ENCODE data around the gene STPG1.

The STPG1 gene

GRCh38 chr1:24348196-24348595 is 65.4 kb downstream of the STPG1 start:
- TF ChIP-seq TAF1 (IDR thresholded peaks at IDR 0.05; ENCODE audit: borderline replicate concordance, insufficient read depth, low read length) (no peak), SIN3A (IDR thresholded peaks at IDR 0.05; ENCODE audit: borderline replicate concordance, insufficient read depth, low read length) (no peak), REST (IDR thresholded peaks at IDR 0.05; ENCODE audit: insufficient read depth in 1 of 2, low read depth in 2 of 2, low read length in 2 of 2) (no peak), FOXP2 (optimal IDR thresholded peaks at IDR 0.05; ENCODE audit: borderline replicate concordance, extremely low read depth, extremely low read length, insufficient read depth) (no peak)

DNA sequence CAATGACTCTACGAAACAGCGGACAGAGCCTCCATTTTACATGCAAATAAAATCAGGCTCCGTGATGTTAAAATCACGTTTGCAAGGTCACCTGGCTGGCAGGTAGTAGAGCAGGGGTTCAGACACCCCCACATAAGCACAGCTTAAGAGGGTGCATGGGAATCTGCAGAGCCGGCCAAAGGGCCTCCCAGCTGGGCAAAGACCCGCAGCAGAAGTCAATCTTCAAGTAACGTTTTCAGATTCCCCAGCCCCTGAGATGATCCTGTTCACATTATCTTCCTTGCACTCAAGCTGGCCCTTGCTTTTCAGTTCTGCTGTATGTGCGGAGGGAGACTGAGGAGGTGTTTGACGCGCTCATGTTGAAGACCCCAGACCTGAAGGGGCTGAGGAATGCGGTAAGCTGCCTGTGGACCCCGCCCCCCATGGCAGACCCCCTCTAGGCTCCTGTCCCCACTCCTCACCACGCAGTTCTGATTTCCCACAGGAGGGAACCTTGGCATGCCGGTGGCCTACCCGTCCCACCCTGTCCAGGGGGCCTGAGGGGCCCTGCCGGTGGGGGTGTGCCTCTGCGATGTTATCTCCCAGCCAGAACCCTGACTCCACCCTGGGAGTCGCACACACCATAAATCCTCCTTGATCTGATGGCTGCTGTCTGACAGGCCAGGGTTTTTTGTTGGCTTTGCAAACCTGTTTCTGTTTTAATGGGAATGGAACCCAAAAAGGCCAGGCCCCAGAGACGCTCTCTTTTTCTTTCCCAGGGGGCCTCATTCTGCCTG is 66.2 kb downstream of the STPG1 start:
- no peak for TF ChIP-seq TAF1 (IDR thresholded peaks at IDR 0.05; ENCODE audit: borderline replicate concordance, insufficient read depth, low read length)
- TF ChIP-seq POLR2AphosphoS5 (IDR thresholded peaks at IDR 0.05; ENCODE audit: low read depth, low read length): no peak
- no peak for TF ChIP-seq REST (IDR thresholded peaks at IDR 0.05; ENCODE audit: insufficient read depth in 1 of 2, low read depth in 2 of 2, low read length in 2 of 2)
- no peak for TF ChIP-seq FOXP2 (optimal IDR thresholded peaks at IDR 0.05; ENCODE audit: borderline replicate concordance, extremely low read depth, extremely low read length, insufficient read depth)
- TF ChIP-seq SIN3A (IDR thresholded peaks at IDR 0.05; ENCODE audit: borderline replicate concordance, insufficient read depth, low read length): no peak

DNA sequence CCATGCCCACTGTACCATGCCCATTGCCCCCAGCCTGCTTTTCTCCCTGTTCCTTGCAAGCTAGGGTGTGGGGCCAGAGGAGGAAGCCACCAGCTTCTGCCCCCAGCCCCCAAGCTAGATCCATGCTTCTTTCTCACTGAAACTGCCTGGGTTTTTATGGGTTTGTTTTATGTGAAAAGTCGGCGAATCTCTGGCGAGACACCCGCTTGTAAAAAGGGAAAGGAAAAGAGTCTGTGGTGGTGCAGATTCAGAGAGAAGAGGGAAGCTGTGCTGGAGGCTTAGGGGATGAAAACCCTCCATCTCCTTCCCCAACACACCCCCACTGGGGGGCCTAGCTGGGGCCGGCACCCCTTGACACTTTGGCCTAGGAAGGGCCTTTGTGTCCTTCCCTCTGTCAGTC is 68.2 kb downstream of the STPG1 start:
- TF ChIP-seq TAF1 (IDR thresholded peaks at IDR 0.05; ENCODE audit: borderline replicate concordance, insufficient read depth, low read length): no peak
- no peak for TF ChIP-seq POLR2AphosphoS5 (IDR thresholded peaks at IDR 0.05; ENCODE audit: low read depth, low read length)
- no peak for TF ChIP-seq FOXP2 (optimal IDR thresholded peaks at IDR 0.05; ENCODE audit: borderline replicate concordance, extremely low read depth, extremely low read length, insufficient read depth)
- TF ChIP-seq SIN3A (IDR thresholded peaks at IDR 0.05; ENCODE audit: borderline replicate concordance, insufficient read depth, low read length): no peak
- no peak for TF ChIP-seq REST (IDR thresholded peaks at IDR 0.05; ENCODE audit: insufficient read depth in 1 of 2, low read depth in 2 of 2, low read length in 2 of 2)

DNA sequence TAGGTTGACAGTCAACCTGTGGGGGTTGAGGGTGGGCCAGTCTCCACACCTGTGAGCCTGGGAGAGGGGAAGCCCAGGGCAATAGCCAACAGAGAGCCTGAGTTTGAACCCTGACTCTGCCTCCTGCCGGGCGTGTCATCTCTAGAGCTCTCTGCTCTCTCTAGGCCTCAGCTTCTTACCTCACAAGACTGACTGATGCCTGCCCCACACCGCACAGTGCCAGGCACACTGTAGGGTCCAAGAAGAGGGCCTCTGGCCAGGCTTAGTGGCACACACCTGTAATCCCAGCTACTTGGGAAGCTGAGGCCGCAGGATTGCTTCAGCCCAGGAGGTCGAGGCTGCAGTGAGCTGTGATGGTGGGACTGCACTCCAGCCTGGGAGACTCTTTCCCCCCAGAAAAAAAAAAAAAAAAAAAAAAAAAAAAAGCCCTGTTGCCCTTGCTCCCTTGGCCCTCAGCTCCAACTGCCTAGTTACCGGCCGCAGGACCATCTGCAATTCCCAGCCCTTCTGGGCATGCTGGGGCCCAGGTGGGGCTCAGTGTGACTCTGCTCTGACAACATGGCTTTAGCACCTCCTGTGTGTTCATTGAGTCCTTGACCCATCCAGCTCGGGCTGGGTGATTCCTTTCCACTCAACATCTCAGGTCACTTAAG is 69.4 kb downstream of the STPG1 start:
- TF ChIP-seq POLR2AphosphoS5 (IDR thresholded peaks at IDR 0.05; ENCODE audit: low read depth, low read length) (no peak), TAF1 (IDR thresholded peaks at IDR 0.05; ENCODE audit: borderline replicate concordance, insufficient read depth, low read length) (no peak), SIN3A (IDR thresholded peaks at IDR 0.05; ENCODE audit: borderline replicate concordance, insufficient read depth, low read length) (no peak), REST (IDR thresholded peaks at IDR 0.05; ENCODE audit: insufficient read depth in 1 of 2, low read depth in 2 of 2, low read length in 2 of 2) (no peak), FOXP2 (optimal IDR thresholded peaks at IDR 0.05; ENCODE audit: borderline replicate concordance, extremely low read depth, extremely low read length, insufficient read depth) (no peak)
